Mucosa of rectum (tissue), 2 donors: ENCODE results near the gene TRMT44.

Experiments used
- H3K27ac ChIP-seq, 2 donors: one replicate each; pipeline ENCODE4 v1.7.0; 2013; ENCODE audit warnings: inconsistent platforms in 2 of 2, low read depth in 2 of 2, low read length in 2 of 2
- H3K27me3 ChIP-seq, 2 donors: one replicate each; pipeline ENCODE4 v1.7.0; 2013; ENCODE audit warnings: low read length in 2 of 2; ENCODE audit not compliant: control insufficient read depth in 2 of 2, insufficient read depth in 2 of 2
- H3K36me3 ChIP-seq, 2 donors: one replicate each; pipeline ENCODE4 v1.7.0; 2013; ENCODE audit warnings: low read length in 2 of 2; ENCODE audit not compliant: control insufficient read depth in 2 of 2, insufficient read depth in 2 of 2
- H3K4me1 ChIP-seq, 2 donors: one replicate each; pipeline ENCODE4 v1.7.0; 2013; ENCODE audit warnings: low read length in 2 of 2, mild to moderate bottlenecking in 1 of 2; ENCODE audit not compliant: control insufficient read depth in 2 of 2, insufficient read depth in 2 of 2
- H3K4me3 ChIP-seq, 2 donors: one replicate each; pipeline ENCODE4 v1.7.0; 2013; ENCODE audit warnings: low read length in 2 of 2
- H3K9ac ChIP-seq, 2 donors: one replicate each; pipeline ENCODE4 v1.7.0; 2013; ENCODE audit warnings: low read length in 2 of 2, low read depth in 1 of 2, mild to moderate bottlenecking in 1 of 2
- H3K9me3 ChIP-seq, 2 donors: one replicate each; pipeline ENCODE4 v1.7.0; 2013; ENCODE audit warnings: low read length in 2 of 2; ENCODE audit not compliant: control insufficient read depth in 2 of 2
- donor health status: healthy.
- donor health status: Normal muscosa, but diverticular disease.

TRMT44 gene

GRCh38 chr4:8431553-8431952 is 9.0 kb upstream of the TRMT44 start:
- peaks cover 20 to 22% of the 10 kb centered on the region in 2 donors for H3K4me1 ChIP-seq

GRCh38 chr4:8433136-8433535 is 7.4 kb upstream of the TRMT44 start:
- Histone ChIP-seq H3K9ac (no peak overlapping the region), H3K36me3 (no peaks in the 10 kb centered on the region), H3K4me1 (peaks cover 17 to 18% of the 10 kb centered on the region in 2 donors), H3K9me3 (no peaks in the 10 kb centered on the region), H3K4me3 (no peak overlapping the region), H3K27ac (no peak overlapping the region), H3K27me3 (no peaks in the 10 kb centered on the region)

More at GRCh38 chr4:8431553-8431952, 9.0 kb upstream of the TRMT44 start:
- H3K4me3 ChIP-seq, result no peak overlapping the region
- no peak overlapping the region for H3K27ac ChIP-seq
- H3K27me3 ChIP-seq, result no peaks in the 10 kb centered on the region
- H3K9me3 ChIP-seq, result no peaks in the 10 kb centered on the region
- no peaks in the 10 kb centered on the region for H3K36me3 ChIP-seq
- no peak overlapping the region for H3K9ac ChIP-seq

GRCh38 chr4:8434251-8435073 is 6.1 kb upstream of the TRMT44 start:
- peaks cover 12 to 17% of the 10 kb centered on the region in 2 donors for H3K4me1 ChIP-seq
- H3K27ac ChIP-seq, result no peak overlapping the region
- H3K9me3 ChIP-seq, result no peaks in the 10 kb centered on the region
- no peak overlapping the region for H3K4me3 ChIP-seq
- no peaks in the 10 kb centered on the region for H3K27me3 ChIP-seq
- H3K36me3 ChIP-seq, result no peaks in the 10 kb centered on the region
- H3K9ac ChIP-seq, result no peak overlapping the region

- no peaks in the 10 kb centered on the region for H3K27me3 ChIP-seq
- H3K9ac ChIP-seq, result peak overlapping the region in 1 of 2 donors; percentile 20
- peaks cover 18 to 22% of the 10 kb centered on the region in 2 donors for H3K4me1 ChIP-seq
- H3K27ac ChIP-seq, result peak overlapping the region in 1 of 2 donors; percentile 56
- H3K9me3 ChIP-seq, result no peaks in the 10 kb centered on the region
- H3K36me3 ChIP-seq, result no peaks in the 10 kb centered on the region
- peak overlapping the region; percentile 21 to 51 for H3K4me3 ChIP-seq
These were observed 4.9 kb upstream of the TRMT44 start for GRCh38 chr4:8435656-8436121.

- H3K4me1 ChIP-seq, result peaks cover 31 to 33% of the 10 kb centered on the region in 2 donors
- peak overlapping the region in 1 of 2 donors; percentile 9 for H3K4me3 ChIP-seq
- peak overlapping the region; percentile 6 to 34 for H3K9ac ChIP-seq
These were observed 3.3 kb upstream of the TRMT44 start for GRCh38 chr4:8437281-8437680.

GRCh38 chr4:8438743-8439142 is 1.8 kb upstream of the TRMT44 start:
- no peaks in the 10 kb centered on the region for H3K9me3 ChIP-seq
- H3K4me1 ChIP-seq, result peaks cover 36 to 39% of the 10 kb centered on the region in 2 donors
- H3K27me3 ChIP-seq, result no peaks in the 10 kb centered on the region
- H3K4me3 ChIP-seq, result no peak overlapping the region
- H3K36me3 ChIP-seq, result no peaks in the 10 kb centered on the region
- H3K9ac ChIP-seq, result no peak overlapping the region
- H3K27ac ChIP-seq, result no peak overlapping the region

More at GRCh38 chr4:8437281-8437680, 3.3 kb upstream of the TRMT44 start:
- H3K27me3 ChIP-seq, result no peaks in the 10 kb centered on the region
- no peaks in the 10 kb centered on the region for H3K9me3 ChIP-seq
- no peaks in the 10 kb centered on the region for H3K36me3 ChIP-seq
- H3K27ac ChIP-seq, result peak overlapping the region; percentile 9 to 27

GRCh38 chr4:8439168-8439567 is 1.4 kb upstream of the TRMT44 start:
- peak overlapping the region; percentile 8 to 93 for H3K27ac ChIP-seq
- peak overlapping the region in 1 of 2 donors; percentile 14 for H3K9ac ChIP-seq
- H3K4me3 ChIP-seq, result peak overlapping the region; percentile 88 to 90
- no peaks in the 10 kb centered on the region for H3K27me3 ChIP-seq
- no peaks in the 10 kb centered on the region for H3K9me3 ChIP-seq
- no peaks in the 10 kb centered on the region for H3K36me3 ChIP-seq
- H3K4me1 ChIP-seq, result peaks cover 36 to 38% of the 10 kb centered on the region in 2 donors

GRCh38 chr4:8439914-8440491 is 574 bp upstream of the TRMT44 start:
- Histone ChIP-seq H3K36me3 (no peaks in the 10 kb centered on the region), H3K27ac (peak overlapping the region; percentile 93 to 96), H3K9me3 (no peaks in the 10 kb centered on the region), H3K9ac (peak overlapping the region; percentile 82 to 85), H3K4me1 (peaks cover 31 to 32% of the 10 kb centered on the region in 2 donors), H3K4me3 (peak overlapping the region; percentile 88 to 90), H3K27me3 (no peaks in the 10 kb centered on the region)

GRCh38 chr4:8441499-8442091 is 1.0 kb downstream of the TRMT44 start:
- peaks cover 25 to 27% of the 10 kb centered on the region in 2 donors for H3K4me1 ChIP-seq
- no peaks in the 10 kb centered on the region for H3K9me3 ChIP-seq
- H3K27ac ChIP-seq, result no peak overlapping the region
- peak overlapping the region; percentile 88 to 90 for H3K4me3 ChIP-seq
- no peaks in the 10 kb centered on the region for H3K27me3 ChIP-seq
- peaks cover 0 to 7% of the 10 kb centered on the region in 2 donors for H3K36me3 ChIP-seq
- peak overlapping the region; percentile 82 to 85 for H3K9ac ChIP-seq
